Activated T-helper 2 cell treated with anti-CD3 and anti-CD28 coated beads, Interferon-gamma antibody, Interleukin-2, Interleukin-4, amounts not matched to agents 10 μg/mL and 5 μg/mL and 100 μg/mL, durations not matched to agents 14 hours and 24 hours and 36 hours (primary cell): ENCODE results near the gene PTBP3. TPM values are rescaled to one million over a fixed set of nuclear protein-coding genes. Genes with fewer than 3 reads are reported as not detected.

Experiments used
- DNase-seq: peaks from one replicate; pipeline ENCODE4 v3.0.0; 2021; ENCODE audit warnings: low spot score
- H3K27ac Mint-ChIP-seq: one replicate; pipeline ENCODE4 v1.8.0; 2021; ENCODE audit warnings: mixed read lengths
- H3K27me3 Mint-ChIP-seq: one replicate; pipeline ENCODE4 v1.8.0; 2021; ENCODE audit warnings: low read depth, mixed read lengths
- H3K36me3 Mint-ChIP-seq: one replicate; pipeline ENCODE4 v1.8.0; 2021; ENCODE audit warnings: low read depth, mixed read lengths
- H3K4me1 Mint-ChIP-seq: one replicate; pipeline ENCODE4 v1.8.0; 2021; ENCODE audit warnings: low read depth, mixed read lengths
- H3K4me3 Mint-ChIP-seq: one replicate; pipeline ENCODE4 v1.8.0; 2021; ENCODE audit warnings: low read depth, mild to moderate bottlenecking, moderate library complexity, mixed read lengths
- H3K9me3 Mint-ChIP-seq: one replicate; pipeline ENCODE4 v1.8.0; 2021; ENCODE audit warnings: mixed read lengths
- intact Hi-C: fragments of 100-400 bp; cut with micrococcal nuclease; formaldehyde crosslinking; loops from one replicate; pipeline ENCODE4 v1.15.1; 2023
- total RNA-seq: library from RNA; stranded (reverse); gene quantifications from 2 replicates; pipeline ENCODE4 v1.2.3, GENCODE V29; 2022

The PTBP3 gene
- total RNA-seq, 1 donor from 2014 or later = 108 TPM

GRCh38 chr9:112327718-112328450, 5.5 kb downstream of the PTBP3 start:
- Mint-ChIP-seq H3K27ac (peak overlapping the region; percentile 42), H3K9me3 (peaks cover 18% of the 10 kb centered on the region), H3K36me3 (peaks cover 43% of the 10 kb centered on the region), H3K4me3 (no peak overlapping the region), H3K4me1 (peaks cover 58% of the 10 kb centered on the region), H3K27me3 (no peaks in the 10 kb centered on the region)
- intact Hi-C loops = loop anchor here (1.0 kb wide), 1 partner anchor 11 kb away; no protein-coding TSS in a partner anchor
- DNase-seq = no peak

- intact Hi-C loops = no loop called here
- peaks cover 52% of the 10 kb centered on the region for H3K36me3 Mint-ChIP-seq
- peaks cover 55% of the 10 kb centered on the region for H3K4me1 Mint-ChIP-seq
- no peak for DNase-seq
- H3K27ac Mint-ChIP-seq = no peak overlapping the region
- H3K4me3 Mint-ChIP-seq = no peak overlapping the region
- H3K9me3 Mint-ChIP-seq = peaks cover 22% of the 10 kb centered on the region
- H3K27me3 Mint-ChIP-seq = no peaks in the 10 kb centered on the region
These were observed 7.2 kb downstream of the PTBP3 start for GRCh38 chr9:112326194-112326593.

GRCh38 chr9:112325600-112325999, 7.8 kb downstream of the PTBP3 start:
- H3K36me3 Mint-ChIP-seq = peaks cover 55% of the 10 kb centered on the region
- no peaks in the 10 kb centered on the region for H3K27me3 Mint-ChIP-seq
- H3K9me3 Mint-ChIP-seq = peaks cover 22% of the 10 kb centered on the region
- no peak for DNase-seq
- H3K4me1 Mint-ChIP-seq = peaks cover 52% of the 10 kb centered on the region
- intact Hi-C loops = no loop called here
- H3K27ac Mint-ChIP-seq = no peak overlapping the region
- H3K4me3 Mint-ChIP-seq = no peak overlapping the region

- Mint-ChIP-seq H3K27ac (no peak overlapping the region), H3K36me3 (peaks cover 58% of the 10 kb centered on the region), H3K27me3 (no peaks in the 10 kb centered on the region), H3K9me3 (peaks cover 22% of the 10 kb centered on the region), H3K4me1 (peaks cover 48% of the 10 kb centered on the region), H3K4me3 (no peak overlapping the region)
- DNase-seq = no peak
- intact Hi-C loops = no loop called here
These were observed 8.3 kb downstream of the PTBP3 start for GRCh38 chr9:112325127-112325526.

- Mint-ChIP-seq H3K4me1 (peaks cover 47% of the 10 kb centered on the region), H3K27ac (peak overlapping the region; percentile 49), H3K4me3 (no peak overlapping the region), H3K9me3 (peaks cover 26% of the 10 kb centered on the region), H3K36me3 (peaks cover 68% of the 10 kb centered on the region), H3K27me3 (no peaks in the 10 kb centered on the region)
- DNase-seq = no peak
- intact Hi-C loops = no loop called here
These were observed 10.0 kb downstream of the PTBP3 start for GRCh38 chr9:112323378-112323854.

- Mint-ChIP-seq H3K36me3 (peaks cover 70% of the 10 kb centered on the region), H3K27me3 (no peaks in the 10 kb centered on the region), H3K4me1 (peaks cover 47% of the 10 kb centered on the region), H3K27ac (no peak overlapping the region), H3K4me3 (no peak overlapping the region), H3K9me3 (peaks cover 26% of the 10 kb centered on the region)
- intact Hi-C loops = no loop called here
- DNase-seq = no peak
These were observed 10.6 kb downstream of the PTBP3 start for GRCh38 chr9:112322701-112323377.

- Mint-ChIP-seq H3K9me3 (peaks cover 4% of the 10 kb centered on the region), H3K36me3 (peaks cover 53% of the 10 kb centered on the region), H3K4me1 (peaks cover 50% of the 10 kb centered on the region), H3K27me3 (no peaks in the 10 kb centered on the region), H3K4me3 (peak overlapping the region; percentile 23), H3K27ac (peak overlapping the region; percentile 81)
- no peak for DNase-seq
- intact Hi-C loops = loop anchor here (5.0 kb wide), 3 partner anchors 34 to 134 kb away; no protein-coding TSS in a partner anchor
These were observed 17.0 kb downstream of the PTBP3 start for GRCh38 chr9:112316258-112316943.

- peak overlapping the region; percentile 23 for H3K4me3 Mint-ChIP-seq
- DNase-seq = no peak
- peaks cover 51% of the 10 kb centered on the region for H3K4me1 Mint-ChIP-seq
- intact Hi-C loops = loop anchor here (5.0 kb wide), 3 partner anchors 33 to 133 kb away; no protein-coding TSS in a partner anchor
- H3K9me3 Mint-ChIP-seq = peaks cover 4% of the 10 kb centered on the region
- H3K36me3 Mint-ChIP-seq = peaks cover 54% of the 10 kb centered on the region
- peak overlapping the region; percentile 81 for H3K27ac Mint-ChIP-seq
- H3K27me3 Mint-ChIP-seq = no peaks in the 10 kb centered on the region
These were observed 17.8 kb downstream of the PTBP3 start for GRCh38 chr9:112315331-112316257.

- Mint-ChIP-seq H3K4me3 (no peak overlapping the region), H3K36me3 (peaks cover 30% of the 10 kb centered on the region), H3K4me1 (peaks cover 37% of the 10 kb centered on the region), H3K9me3 (no peaks in the 10 kb centered on the region), H3K27ac (no peak overlapping the region), H3K27me3 (no peaks in the 10 kb centered on the region)
- no peak for DNase-seq
- intact Hi-C loops = no loop called here
These were observed 21.3 kb downstream of the PTBP3 start for GRCh38 chr9:112312139-112312538.

- no peak for DNase-seq
- Mint-ChIP-seq H3K36me3 (peaks cover 26% of the 10 kb centered on the region), H3K4me1 (peaks cover 33% of the 10 kb centered on the region), H3K9me3 (no peaks in the 10 kb centered on the region), H3K27me3 (no peaks in the 10 kb centered on the region), H3K4me3 (no peak overlapping the region), H3K27ac (no peak overlapping the region)
- intact Hi-C loops = no loop called here
These were observed 21.9 kb downstream of the PTBP3 start for GRCh38 chr9:112311497-112311896.

- Mint-ChIP-seq H3K36me3 (peaks cover 19% of the 10 kb centered on the region), H3K4me1 (peaks cover 26% of the 10 kb centered on the region), H3K9me3 (no peaks in the 10 kb centered on the region), H3K27me3 (no peaks in the 10 kb centered on the region), H3K27ac (no peak overlapping the region), H3K4me3 (no peak overlapping the region)
- intact Hi-C loops = no loop called here
- DNase-seq = no peak
These were observed 22.6 kb downstream of the PTBP3 start for GRCh38 chr9:112310826-112311225.

- H3K36me3 Mint-ChIP-seq = peaks cover 10% of the 10 kb centered on the region
- no peak overlapping the region for H3K4me3 Mint-ChIP-seq
- no peak overlapping the region for H3K27ac Mint-ChIP-seq
- no peaks in the 10 kb centered on the region for H3K9me3 Mint-ChIP-seq
- intact Hi-C loops = no loop called here
- no peak for DNase-seq
- no peaks in the 10 kb centered on the region for H3K27me3 Mint-ChIP-seq
- H3K4me1 Mint-ChIP-seq = peaks cover 10% of the 10 kb centered on the region
These were observed 24.8 kb downstream of the PTBP3 start for GRCh38 chr9:112308588-112308987.
